PFSK-1 (cell line): ENCODE results near the gene PLEKHM2.

Experiments
- FOXP2 ChIP-seq: optimal IDR thresholded peaks from 2 replicates; pipeline ENCODE3; 2011; ENCODE audit warnings: borderline replicate concordance, control low read depth, inconsistent platforms; ENCODE audit not compliant: insufficient read depth; ENCODE audit errors: extremely low read length, extremely low read depth
- POLR2AphosphoS5 ChIP-seq: IDR thresholded peaks from 2 replicates; pipeline ENCODE4 v1.6.1; 2012; ENCODE audit warnings: low read depth, mild to moderate bottlenecking, control low read depth, low read length, moderate library complexity
- REST ChIP-seq, 2 experiments: IDR thresholded peaks; 2 replicates each; pipeline versions ENCODE4 v1.6.1 to v1.8.0; 2011 to 2012; ENCODE audit warnings: low read depth in 2 of 2, low read length in 2 of 2, control low read depth in 1 of 2, inconsistent platforms in 1 of 2, mild to moderate bottlenecking in 1 of 2, moderate library complexity in 1 of 2; ENCODE audit not compliant: insufficient read depth in 1 of 2
- SIN3A ChIP-seq: IDR thresholded peaks from 2 replicates; pipeline ENCODE4 v1.6.1; 2012; ENCODE audit warnings: mild to moderate bottlenecking, low read length, moderate library complexity, borderline replicate concordance; ENCODE audit not compliant: insufficient read depth
- TAF1 ChIP-seq: IDR thresholded peaks from 2 replicates; pipeline ENCODE4 v1.6.1; 2012; ENCODE audit warnings: low read length, control low read depth, borderline replicate concordance; ENCODE audit not compliant: insufficient read depth

The PLEKHM2 gene

GRCh38 chr1:15758953-15759661 lies 75.0 kb downstream of the PLEKHM2 start:
- TF ChIP-seq REST (IDR thresholded peaks at IDR 0.05; ENCODE audit: insufficient read depth in 1 of 2, low read depth in 2 of 2, low read length in 2 of 2): no peak
- no peak for TF ChIP-seq FOXP2
- TF ChIP-seq POLR2AphosphoS5: no peak
- no peak for TF ChIP-seq TAF1
- no peak for TF ChIP-seq SIN3A

GRCh38 chr1:15760520-15761211 lies 76.5 kb downstream of the PLEKHM2 start:
- TF ChIP-seq TAF1 (no peak), FOXP2 (no peak), REST (IDR thresholded peaks at IDR 0.05; ENCODE audit: insufficient read depth in 1 of 2, low read depth in 2 of 2, low read length in 2 of 2) (no peak), POLR2AphosphoS5 (no peak), SIN3A (no peak)

- no peak for TF ChIP-seq FOXP2
- TF ChIP-seq POLR2AphosphoS5: no peak
- TF ChIP-seq REST (IDR thresholded peaks at IDR 0.05; ENCODE audit: insufficient read depth in 1 of 2, low read depth in 2 of 2, low read length in 2 of 2): no peak
- TF ChIP-seq SIN3A: no peak
- no peak for TF ChIP-seq TAF1
Measured at GRCh38 chr1:15761366-15762128, 77.4 kb downstream of the PLEKHM2 start.

GRCh38 chr1:15762546-15762945 lies 78.4 kb downstream of the PLEKHM2 start:
- no peak for TF ChIP-seq REST (IDR thresholded peaks at IDR 0.05; ENCODE audit: insufficient read depth in 1 of 2, low read depth in 2 of 2, low read length in 2 of 2)
- TF ChIP-seq SIN3A: no peak
- TF ChIP-seq POLR2AphosphoS5: no peak
- TF ChIP-seq FOXP2: no peak
- TF ChIP-seq TAF1: no peak
